ENCODE measurements around the gene MDC1. TPM values are rescaled to one million over a fixed set of nuclear protein-coding genes. Genes with fewer than 3 reads are reported as not detected.

The MDC1 gene
- total RNA-seq, 1 donor from 2014 or later, result 25.2 TPM

GRCh38 chr6:30703821-30704220, 13.3 kb downstream of the MDC1 start:
- Histone ChIP-seq H3K9me3 (ENCODE audit: insufficient read depth, low read depth, low read length) (no peaks in the 10 kb centered on the region), H3K79me2 (ENCODE audit: insufficient read depth, low read length) (no peaks in the 10 kb centered on the region), H3K27me3 (ENCODE audit: insufficient read depth, low read length) (no peaks in the 10 kb centered on the region), H3K27ac (ENCODE audit: low read depth, low read length) (no peak overlapping the region), H3K4me1 (ENCODE audit: insufficient read depth, low read length) (no peaks in the 10 kb centered on the region), H2AFZ (ENCODE audit: low read depth, low read length) (no peak overlapping the region), H3K4me3 (ENCODE audit: insufficient read depth, low read depth, low read length) (no peak overlapping the region), H4K20me1 (ENCODE audit: insufficient read depth, low read length) (no peaks in the 10 kb centered on the region), H3K36me3 (ENCODE audit: insufficient read depth, low read length) (peaks cover 15% of the 10 kb centered on the region), H3K9ac (ENCODE audit: low read length) (no peak overlapping the region), H3K4me2 (ENCODE audit: low read length) (no peak overlapping the region)
- Mint-ChIP-seq H3K9me3 (ENCODE audit: unreplicated experiment) (no peaks in the 10 kb centered on the region), H3K4me3 (ENCODE audit: unreplicated experiment) (peak overlapping the region; percentile 61), H3K36me3 (ENCODE audit: low read depth, unreplicated experiment) (peaks cover 31% of the 10 kb centered on the region), H3K27me3 (ENCODE audit: low read depth, unreplicated experiment) (no peaks in the 10 kb centered on the region), H3K4me1 (ENCODE audit: low read depth, unreplicated experiment) (peaks cover 3% of the 10 kb centered on the region), H3K27ac (ENCODE audit: unreplicated experiment) (no peak overlapping the region)
- no peak for DNase-seq (ENCODE audit: low read depth)
- no peak for FAIRE-seq
- TF ChIP-seq CTCF (IDR thresholded peaks at IDR 0.05; ENCODE audit: insufficient read depth, low read depth, low read length) (no peak), EZH2 (IDR thresholded peaks at IDR 0.05; ENCODE audit: insufficient read depth, low read length) (no peak)

GRCh38 chr6:30703011-30703410, 14.1 kb downstream of the MDC1 start:
- Histone ChIP-seq H4K20me1 (ENCODE audit: insufficient read depth, low read length) (no peaks in the 10 kb centered on the region), H3K27me3 (ENCODE audit: insufficient read depth, low read length) (no peaks in the 10 kb centered on the region), H2AFZ (ENCODE audit: low read depth, low read length) (no peak overlapping the region), H3K79me2 (ENCODE audit: insufficient read depth, low read length) (no peaks in the 10 kb centered on the region), H3K27ac (ENCODE audit: low read depth, low read length) (no peak overlapping the region), H3K9me3 (ENCODE audit: insufficient read depth, low read depth, low read length) (no peaks in the 10 kb centered on the region), H3K36me3 (ENCODE audit: insufficient read depth, low read length) (peaks cover 15% of the 10 kb centered on the region), H3K4me2 (ENCODE audit: low read length) (no peak overlapping the region), H3K4me3 (ENCODE audit: insufficient read depth, low read depth, low read length) (no peak overlapping the region), H3K4me1 (ENCODE audit: insufficient read depth, low read length) (no peaks in the 10 kb centered on the region), H3K9ac (ENCODE audit: low read length) (no peak overlapping the region)
- no peak overlapping the region for H3K4me3 Mint-ChIP-seq (ENCODE audit: unreplicated experiment)
- H3K36me3 Mint-ChIP-seq (ENCODE audit: low read depth, unreplicated experiment), result peaks cover 31% of the 10 kb centered on the region
- H3K27ac Mint-ChIP-seq (ENCODE audit: unreplicated experiment), result no peak overlapping the region
- no peak for TF ChIP-seq CTCF (IDR thresholded peaks at IDR 0.05; ENCODE audit: insufficient read depth, low read depth, low read length)
- TF ChIP-seq EZH2 (IDR thresholded peaks at IDR 0.05; ENCODE audit: insufficient read depth, low read length), result no peak
- H3K9me3 Mint-ChIP-seq (ENCODE audit: unreplicated experiment), result no peaks in the 10 kb centered on the region
- DNase-seq (ENCODE audit: low read depth) (no peak), FAIRE-seq (no peak)
- H3K4me1 Mint-ChIP-seq (ENCODE audit: low read depth, unreplicated experiment), result peaks cover 3% of the 10 kb centered on the region
- H3K27me3 Mint-ChIP-seq (ENCODE audit: low read depth, unreplicated experiment), result no peaks in the 10 kb centered on the region

- TF ChIP-seq EZH2 (IDR thresholded peaks at IDR 0.05; ENCODE audit: insufficient read depth, low read length) (no peak), CTCF (IDR thresholded peaks at IDR 0.05; ENCODE audit: insufficient read depth, low read depth, low read length) (no peak)
- DNase-seq (ENCODE audit: low read depth), result no peak
- peak overlapping the region; percentile 24 for H3K27ac Mint-ChIP-seq (ENCODE audit: unreplicated experiment)
Observed at GRCh38 chr6:30700340-30700739, 16.7 kb downstream of the MDC1 start.

More at GRCh38 chr6:30700340-30700739, 16.7 kb downstream of the MDC1 start:
- Histone ChIP-seq H3K36me3 (ENCODE audit: insufficient read depth, low read length) (peaks cover 6% of the 10 kb centered on the region), H3K4me3 (ENCODE audit: insufficient read depth, low read depth, low read length) (no peak overlapping the region), H3K27ac (ENCODE audit: low read depth, low read length) (no peak overlapping the region), H3K9ac (ENCODE audit: low read length) (no peak overlapping the region), H3K4me1 (ENCODE audit: insufficient read depth, low read length) (peaks cover 2% of the 10 kb centered on the region), H3K27me3 (ENCODE audit: insufficient read depth, low read length) (no peaks in the 10 kb centered on the region), H4K20me1 (ENCODE audit: insufficient read depth, low read length) (no peaks in the 10 kb centered on the region), H3K4me2 (ENCODE audit: low read length) (no peak overlapping the region), H3K79me2 (ENCODE audit: insufficient read depth, low read length) (no peaks in the 10 kb centered on the region), H2AFZ (ENCODE audit: low read depth, low read length) (no peak overlapping the region), H3K9me3 (ENCODE audit: insufficient read depth, low read depth, low read length) (no peaks in the 10 kb centered on the region)
- Mint-ChIP-seq H3K4me1 (ENCODE audit: low read depth, unreplicated experiment) (peaks cover 3% of the 10 kb centered on the region), H3K36me3 (ENCODE audit: low read depth, unreplicated experiment) (peaks cover 23% of the 10 kb centered on the region), H3K4me3 (ENCODE audit: unreplicated experiment) (no peak overlapping the region), H3K9me3 (ENCODE audit: unreplicated experiment) (no peaks in the 10 kb centered on the region), H3K27me3 (ENCODE audit: low read depth, unreplicated experiment) (no peaks in the 10 kb centered on the region)
- no peak for FAIRE-seq

All from astrocyte (in vitro differentiated cells and primary cell).